Muscle of leg (tissue), 11 donors: ENCODE results near the gene NANOS1. TPM values are rescaled to one million over a fixed set of nuclear protein-coding genes. Genes with fewer than 3 reads are reported as not detected.

Experiments
- DNase-seq: peaks from one replicate; pipeline ENCODE4 v3.0.0; 2013
- H3K27ac ChIP-seq: one replicate; pipeline ENCODE4 v1.5.1; 2013; ENCODE audit warnings: mild to moderate bottlenecking, low read length, control low read depth
- H3K27me3 ChIP-seq: one replicate; pipeline ENCODE4 v1.6.1; 2013; ENCODE audit warnings: low read length; ENCODE audit not compliant: control insufficient read depth, insufficient read depth
- H3K36me3 ChIP-seq: one replicate; pipeline ENCODE4 v1.6.1; 2013; ENCODE audit warnings: low read length; ENCODE audit not compliant: control insufficient read depth, insufficient read depth
- H3K4me1 ChIP-seq: one replicate; pipeline ENCODE4 v1.6.1; 2013; ENCODE audit warnings: low read length; ENCODE audit not compliant: control insufficient read depth, insufficient read depth
- H3K4me3 ChIP-seq: one replicate; pipeline ENCODE4 v1.5.1; 2013; ENCODE audit warnings: low read length, control low read depth
- H3K9me3 ChIP-seq: replicated peaks from 2 replicates; pipeline ENCODE4 v1.6.1; 2013; ENCODE audit warnings: low read depth, low read length; ENCODE audit not compliant: control insufficient read depth
- WGBS: methylation state at CpG from one replicate; pipeline ENCODE4 v1.1.5; 2013; ENCODE audit warnings: missing lambda C conversion rate; ENCODE audit not compliant: insufficient coverage; 5-methylcytosine and 5-hydroxymethylcytosine counted together
- polyA plus RNA-seq, 8 donors: library from polyadenylated mRNA; unstranded; fragments of 120-200 nt; gene quantifications; one replicate each; pipeline versions ENCODE4 v1.2.1 to v1.2.3, GENCODE V29; 2013; ENCODE audit warnings: inconsistent platforms in 1 of 8, low replicate concordance in 1 of 8; ENCODE audit not compliant: insufficient read length in 8 of 8, insufficient read depth in 1 of 8
- total RNA-seq: library from RNA; stranded (reverse); fragments of 120-200 nt; gene quantifications from one replicate; pipeline ENCODE4 v1.2.4, GENCODE V29; 2013

Gene NANOS1
- total and polyA plus RNA-seq, 9 donors = 3.7 to 10.0 (median 5.8) TPM

- Histone ChIP-seq H3K4me1 (peaks cover 5% of the 10 kb centered on the region), H3K9me3 (peaks cover 4% of the 10 kb centered on the region), H3K36me3 (no peaks in the 10 kb centered on the region), H3K27me3 (peaks cover 3% of the 10 kb centered on the region), H3K27ac (no peak overlapping the region), H3K4me3 (no peak overlapping the region)
- 90% methylated on average over 2 of the region's 7 CpGs for WGBS
- no peak for DNase-seq
Observed at GRCh38 chr10:118986815-118987790, 42.4 kb upstream of the NANOS1 start.

- H3K4me1 ChIP-seq = no peaks in the 10 kb centered on the region
- H3K4me3 ChIP-seq = no peak overlapping the region
- WGBS = no CpG with 5 or more reads among the region's 1 CpG
- H3K27ac ChIP-seq = no peak overlapping the region
- no peak for DNase-seq
- peaks cover 2% of the 10 kb centered on the region for H3K9me3 ChIP-seq
- H3K36me3 ChIP-seq = no peaks in the 10 kb centered on the region
- H3K27me3 ChIP-seq = peaks cover 5% of the 10 kb centered on the region
Observed at GRCh38 chr10:118990326-118990725, 39.2 kb upstream of the NANOS1 start.

DNA sequence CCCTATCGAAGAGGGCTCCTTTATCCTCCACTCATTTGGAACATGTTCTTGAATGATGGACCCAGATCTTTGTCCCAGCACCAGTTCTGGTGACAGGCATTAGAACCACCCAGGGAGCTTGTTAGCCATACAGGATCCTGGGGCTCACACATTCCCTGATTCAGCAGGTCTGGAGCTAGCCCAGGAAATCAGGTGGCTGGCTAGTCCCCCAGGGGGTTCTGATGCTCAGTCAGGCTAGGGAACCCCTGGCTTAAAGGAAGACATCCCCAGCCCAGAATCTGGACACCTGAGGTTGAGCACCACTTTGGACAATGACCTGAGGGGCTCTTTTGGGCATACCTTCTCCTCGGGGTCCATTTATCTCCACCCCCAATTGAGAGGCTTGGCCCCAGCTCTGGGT, 37.0 kb upstream of the NANOS1 start:
- DNase-seq = no peak
- no peak overlapping the region for H3K4me3 ChIP-seq
- WGBS = 86% methylated on average over 1 of the region's 2 CpGs

DNA sequence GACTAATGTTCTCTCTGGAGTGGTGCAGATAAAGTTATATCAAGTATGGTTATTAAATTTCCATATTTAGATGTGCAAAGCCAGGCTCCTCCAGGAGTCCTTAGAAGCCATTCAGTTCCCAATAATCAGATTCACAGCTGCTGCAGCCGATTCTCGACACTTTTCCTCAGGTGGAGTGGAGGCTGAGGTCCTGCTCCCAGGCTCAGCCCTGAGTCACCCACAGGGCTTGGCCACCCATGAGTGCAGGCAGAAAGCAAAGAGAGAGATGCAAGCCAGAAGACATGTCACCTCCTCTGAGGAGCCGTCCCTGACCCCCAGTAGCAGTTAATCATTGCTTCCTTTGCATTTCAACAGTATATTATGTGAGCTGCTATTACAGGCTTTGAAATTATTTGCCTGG, 36.3 kb upstream of the NANOS1 start:
- no peaks in the 10 kb centered on the region for H3K9me3 ChIP-seq
- no CpG with 5 or more reads among the region's 3 CpGs for WGBS

More for the DNA sequence above, 37.0 kb upstream of the NANOS1 start:
- H3K27ac ChIP-seq = no peak overlapping the region
- H3K27me3 ChIP-seq = peaks cover 5% of the 10 kb centered on the region
- H3K4me1 ChIP-seq = no peaks in the 10 kb centered on the region
- H3K9me3 ChIP-seq = no peaks in the 10 kb centered on the region
- no peaks in the 10 kb centered on the region for H3K36me3 ChIP-seq

DNA sequence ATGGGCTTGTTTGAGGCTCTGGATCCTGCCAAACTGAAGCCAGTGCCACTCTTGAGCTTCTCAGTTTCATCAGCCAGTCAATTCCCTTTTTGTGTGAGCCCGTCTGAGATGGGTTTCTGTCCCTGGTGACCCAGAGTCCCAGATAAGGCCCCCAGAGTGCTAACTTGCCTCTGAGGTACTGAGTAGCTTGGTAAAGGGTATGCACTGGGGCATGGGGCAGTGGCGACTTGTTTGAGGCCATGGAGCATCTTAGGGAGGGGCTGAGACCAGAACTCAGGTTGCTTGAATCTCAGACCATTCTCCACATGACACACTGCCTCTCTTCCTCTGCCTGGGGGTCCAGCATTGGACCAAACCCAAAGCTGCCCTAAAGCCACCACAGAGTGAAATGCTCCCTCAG, 35.2 kb upstream of the NANOS1 start:
- whole genome bisulfite sequencing = no CpG with 5 or more reads among the region's 2 CpGs
- no peak for DNase-seq
- Histone ChIP-seq H3K4me3 (no peak overlapping the region), H3K4me1 (no peaks in the 10 kb centered on the region), H3K27ac (no peak overlapping the region), H3K36me3 (no peaks in the 10 kb centered on the region), H3K27me3 (peaks cover 5% of the 10 kb centered on the region), H3K9me3 (no peaks in the 10 kb centered on the region)

More for the DNA sequence above, 36.3 kb upstream of the NANOS1 start:
- no peaks in the 10 kb centered on the region for H3K4me1 ChIP-seq
- no peak for DNase-seq
- no peaks in the 10 kb centered on the region for H3K36me3 ChIP-seq
- H3K27me3 ChIP-seq = peaks cover 5% of the 10 kb centered on the region
- H3K4me3 ChIP-seq = no peak overlapping the region
- H3K27ac ChIP-seq = no peak overlapping the region

- peaks cover 2% of the 10 kb centered on the region for H3K4me1 ChIP-seq
- H3K4me3 ChIP-seq = no peak overlapping the region
- H3K9me3 ChIP-seq = no peaks in the 10 kb centered on the region
- DNase-seq = no peak
- no peaks in the 10 kb centered on the region for H3K36me3 ChIP-seq
- no peak overlapping the region for H3K27ac ChIP-seq
- 87% methylated on average over 10 of the region's 10 CpGs for WGBS
- peaks cover 5% of the 10 kb centered on the region for H3K27me3 ChIP-seq
Observed at GRCh38 chr10:118995739-118996138, 33.8 kb upstream of the NANOS1 start.

- no CpG with 5 or more reads among the region's 2 CpGs for WGBS
- Histone ChIP-seq H3K27me3 (peaks cover 2% of the 10 kb centered on the region), H3K4me1 (peaks cover 4% of the 10 kb centered on the region), H3K4me3 (no peak overlapping the region), H3K9me3 (no peaks in the 10 kb centered on the region), H3K27ac (no peak overlapping the region), H3K36me3 (no peaks in the 10 kb centered on the region)
- DNase-seq = no peak
Observed at GRCh38 chr10:118997379-118997778, 32.1 kb upstream of the NANOS1 start.

- Histone ChIP-seq H3K27me3 (peaks cover 2% of the 10 kb centered on the region), H3K27ac (no peak overlapping the region), H3K9me3 (no peaks in the 10 kb centered on the region), H3K4me1 (peaks cover 4% of the 10 kb centered on the region), H3K36me3 (no peaks in the 10 kb centered on the region), H3K4me3 (no peak overlapping the region)
- 65% methylated on average over 3 of the region's 5 CpGs for WGBS
- no peak for DNase-seq
Observed at GRCh38 chr10:118998183-118998582, 31.3 kb upstream of the NANOS1 start.

DNA sequence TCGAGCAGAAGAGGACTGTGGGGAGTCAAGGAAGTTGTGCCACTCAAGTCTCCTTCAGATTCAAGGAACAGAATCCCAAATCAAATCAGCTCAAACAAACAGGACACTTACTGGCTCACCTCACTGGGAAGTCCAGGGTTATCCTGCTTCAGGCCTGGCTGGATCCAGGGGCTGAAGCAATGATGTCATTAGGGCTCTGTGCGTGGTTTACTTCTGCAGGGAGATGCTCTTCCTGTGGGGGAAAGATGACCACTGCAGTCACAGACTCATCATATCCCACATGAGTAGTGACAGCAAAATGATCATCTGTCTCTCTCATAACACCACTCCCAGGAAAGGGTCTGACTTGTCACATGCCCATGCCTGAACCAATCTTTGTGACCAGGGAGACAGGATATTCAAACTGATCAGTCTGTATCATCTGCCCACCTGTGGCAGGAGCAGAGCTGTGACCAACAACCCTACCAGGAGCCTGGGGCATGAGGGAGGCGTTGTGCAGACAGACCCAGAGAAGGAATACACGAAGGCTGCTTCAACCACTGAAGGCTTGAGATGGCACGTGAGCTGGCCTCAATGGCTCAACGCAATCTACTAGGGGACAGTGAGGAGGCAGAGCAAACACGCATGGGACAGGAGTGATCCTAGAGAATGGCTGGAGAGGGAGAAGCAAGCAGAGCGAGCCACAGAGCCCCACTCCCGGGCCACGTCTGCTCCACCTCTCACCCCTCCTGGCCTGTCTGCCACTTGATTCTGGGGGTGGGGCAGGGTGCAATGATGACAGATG, 27.6 kb upstream of the NANOS1 start:
- Histone ChIP-seq H3K36me3 (no peaks in the 10 kb centered on the region), H3K9me3 (no peaks in the 10 kb centered on the region), H3K4me1 (peaks cover 8% of the 10 kb centered on the region), H3K4me3 (no peak overlapping the region), H3K27me3 (peaks cover 3% of the 10 kb centered on the region), H3K27ac (no peak overlapping the region)
- no peak for DNase-seq
- WGBS = 81% methylated on average over 6 of the region's 10 CpGs
